Stimulated activated CD8-positive, alpha-beta memory T cell treated with anti-CD3 and anti-CD28 coated beads, Interleukin-12 subunit alpha, Interleukin-12 subunit beta, amount 100 ng/mL, for 24 hours (primary cell): ENCODE data around the gene CLIP1.
"Not testable (repeated sequence)": the region's sequence is repeated elsewhere in the genome, so short reads cannot be mapped to it uniquely, and the experiment has no call there.

ENCODE experiments used
- DNase-seq: peaks from one replicate; pipeline ENCODE4 v3.0.0-alpha.2; 2020; ENCODE audit errors: extremely low read depth

CLIP1 gene

DNA sequence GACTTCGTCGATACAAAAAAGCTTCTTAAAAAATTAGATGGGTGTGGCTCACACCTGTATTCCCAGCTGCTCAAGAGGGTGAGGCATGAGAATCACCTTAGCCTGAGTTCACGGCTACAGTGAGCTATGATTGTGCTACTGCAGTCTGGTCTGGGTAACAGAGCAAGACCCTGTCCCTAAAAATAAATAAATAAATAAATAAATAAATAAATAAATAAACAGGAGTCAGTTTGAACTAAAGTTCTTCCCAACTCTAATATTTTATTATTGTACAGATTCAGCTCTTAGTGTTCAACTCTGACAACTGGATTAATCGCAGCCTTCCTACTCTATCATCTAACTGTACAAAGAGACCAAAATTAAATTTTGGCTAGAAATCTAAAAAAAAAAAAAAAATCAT is 12.7 kb upstream of the CLIP1 start:
- no peak for DNase-seq

DNA sequence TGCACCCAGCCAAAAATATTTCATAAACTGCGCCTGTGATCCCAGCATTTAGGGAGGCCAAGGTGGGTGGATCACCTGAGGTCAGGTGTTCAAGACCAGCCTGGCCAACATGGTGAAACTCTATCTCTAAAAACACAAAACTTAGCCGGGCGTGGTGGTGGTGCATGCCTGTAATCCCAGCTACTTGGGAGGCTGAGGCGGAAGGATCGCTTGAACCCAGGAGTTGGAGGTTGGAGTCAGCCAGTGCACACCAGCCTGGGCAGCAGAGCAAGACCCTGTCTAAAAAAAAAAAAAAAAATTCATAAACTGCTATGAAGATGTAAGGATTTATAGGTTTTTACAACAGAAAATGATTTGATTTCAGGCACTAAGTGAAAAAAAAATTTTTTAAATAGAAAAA is 6.6 kb upstream of the CLIP1 start:
- not testable (repeated sequence) for DNase-seq

DNA sequence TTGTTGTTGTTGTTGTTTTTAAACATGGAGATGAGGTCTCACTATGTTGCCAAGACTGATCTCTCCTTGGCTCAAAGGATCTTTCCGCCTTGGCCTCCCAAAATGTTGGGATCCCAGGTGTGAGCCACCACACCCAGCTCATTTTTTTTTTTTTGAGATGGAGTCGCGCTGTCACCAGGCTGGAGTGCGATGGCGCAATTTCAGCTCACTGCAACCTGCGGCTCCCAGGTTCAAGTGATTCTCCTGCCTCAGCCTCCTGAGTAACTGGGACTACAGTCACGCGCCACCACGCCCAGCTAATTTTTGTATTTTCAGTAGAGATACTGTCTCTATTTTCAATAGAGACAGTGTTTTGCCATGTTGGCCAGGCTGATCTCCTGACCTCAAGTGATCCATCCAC is 4.9 kb upstream of the CLIP1 start:
- no peak for DNase-seq

DNA sequence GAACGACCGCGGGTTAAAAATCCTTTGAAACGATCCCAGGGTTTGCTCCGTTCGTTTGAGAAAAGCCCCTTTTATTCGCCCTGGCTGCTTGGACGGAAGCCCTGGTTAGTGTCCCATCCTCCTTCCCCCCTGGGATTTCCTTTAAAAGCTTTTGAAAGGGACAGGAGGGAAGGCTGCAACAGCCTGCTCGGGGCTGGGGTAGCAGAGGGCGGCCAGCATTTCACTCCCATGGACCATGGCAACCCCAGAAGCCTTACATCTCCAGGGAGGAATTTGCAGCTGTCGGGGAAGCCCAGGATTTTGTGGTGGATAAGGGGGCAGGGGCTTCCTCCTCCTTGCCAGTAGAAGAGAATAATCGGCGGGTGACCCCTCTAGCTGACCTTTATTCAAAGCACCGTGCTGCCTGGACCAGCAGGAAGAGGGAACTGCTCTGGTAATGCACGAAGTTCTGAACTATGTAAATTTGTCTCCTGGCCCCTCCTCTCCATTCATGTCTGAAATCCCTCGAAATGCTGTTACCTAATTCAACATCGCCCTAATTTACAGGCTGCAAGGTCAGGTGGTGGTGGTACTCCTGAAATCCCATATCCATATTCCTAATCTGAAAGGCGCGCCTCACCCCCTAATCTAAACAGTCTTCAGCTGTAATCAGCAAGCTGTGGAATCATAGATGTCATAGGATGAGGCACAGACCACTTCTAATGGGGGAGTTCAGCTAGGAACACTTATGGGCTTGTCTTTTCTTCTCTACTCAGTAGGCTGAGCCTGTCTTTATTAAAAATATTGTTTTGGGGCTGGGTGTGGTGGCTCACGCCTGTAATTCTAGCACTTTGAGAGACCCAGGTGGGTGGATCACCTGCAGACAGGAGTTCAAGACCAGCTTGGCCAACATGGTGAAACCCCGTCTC is 1.0 kb upstream of the CLIP1 start:
- no peak for DNase-seq

DNA sequence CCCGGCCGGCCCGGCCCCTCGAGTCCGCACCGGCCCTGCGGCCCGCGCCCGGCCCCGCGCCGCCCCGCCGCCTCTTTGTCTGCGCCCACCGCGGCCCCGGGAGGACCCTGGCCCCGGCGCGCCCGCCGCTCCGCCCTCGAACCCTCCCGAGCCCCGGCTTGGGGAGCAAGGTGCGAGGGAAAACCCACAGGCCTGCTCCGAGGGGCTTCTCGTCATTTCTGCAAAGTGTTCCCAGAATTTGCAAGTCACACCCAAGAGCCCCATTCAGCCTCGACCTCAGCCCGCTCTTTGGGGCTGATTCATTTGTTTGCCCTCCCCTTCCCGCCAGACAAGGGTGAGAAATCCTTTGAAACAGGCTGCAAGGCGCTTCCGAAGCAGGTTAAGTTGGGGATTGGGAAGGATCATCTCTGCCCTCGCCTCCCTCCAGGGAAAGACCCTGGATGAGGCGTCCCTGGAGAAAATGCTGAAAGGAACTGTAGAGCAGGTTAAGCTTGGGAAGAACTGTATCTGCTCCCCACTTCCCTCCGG is 325 bp upstream of the CLIP1 start:
- no peak for DNase-seq

DNA sequence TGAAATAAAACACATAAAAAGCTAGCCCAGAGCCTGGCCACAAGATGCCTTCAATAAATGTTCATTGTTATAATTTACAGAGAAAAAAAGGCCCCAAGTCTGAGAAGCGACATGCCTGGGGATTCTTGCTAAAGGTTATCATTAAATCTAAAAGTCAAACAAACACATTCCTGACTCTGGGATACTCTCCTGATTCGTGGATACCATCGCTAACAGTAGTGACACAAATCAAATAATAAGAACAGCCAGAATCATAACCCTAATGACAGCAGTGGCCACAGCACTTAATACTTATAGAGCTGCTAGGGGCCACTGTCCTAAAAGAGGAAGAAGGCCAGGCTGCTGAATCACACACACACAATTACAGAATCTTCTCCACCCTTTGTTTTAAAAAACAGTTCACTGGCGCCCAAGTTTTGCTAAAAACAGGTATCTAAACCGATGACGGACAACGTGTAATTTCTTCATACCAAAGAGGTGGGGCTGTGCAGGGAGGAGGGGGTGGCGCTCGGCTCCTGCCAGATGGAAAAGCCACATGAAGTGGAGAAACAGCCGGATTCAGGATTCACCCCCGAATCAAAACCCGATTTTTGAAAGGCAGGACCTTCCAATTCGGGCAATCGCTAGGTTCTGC is 1.2 kb downstream of the CLIP1 start:
- no peak for DNase-seq

DNA sequence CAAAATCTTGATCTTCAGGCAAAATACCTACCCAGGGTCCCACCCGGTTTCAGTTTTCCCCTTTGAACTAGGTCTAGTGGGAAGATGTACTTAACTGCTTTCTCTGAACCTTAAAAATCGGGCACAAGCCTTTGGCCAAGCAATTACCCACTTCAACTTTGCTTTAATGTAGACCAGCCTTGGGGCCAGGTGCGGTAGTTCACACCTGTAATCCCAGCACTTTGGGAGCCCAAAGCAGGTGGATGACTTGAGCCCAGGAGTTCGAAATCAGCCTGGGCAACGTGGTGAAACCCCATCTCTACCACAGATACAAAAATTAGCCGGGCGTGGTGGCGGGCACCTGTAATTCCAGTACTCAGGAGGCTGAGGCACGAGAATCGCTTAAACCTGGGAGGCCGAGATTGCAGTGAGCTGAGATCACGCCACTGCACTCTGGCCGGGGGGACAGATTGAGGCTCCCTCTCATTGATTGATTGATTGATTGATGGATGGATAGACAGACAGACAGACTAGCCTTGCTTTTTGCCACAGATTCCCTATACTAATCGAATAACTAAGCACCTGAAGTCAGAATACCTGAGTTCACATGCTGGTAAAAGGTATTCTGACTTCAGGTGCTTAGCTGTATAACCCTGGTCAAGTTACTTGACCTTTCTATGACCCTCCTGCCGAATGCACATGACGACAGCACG is 1.9 kb downstream of the CLIP1 start:
- no peak for DNase-seq

DNA sequence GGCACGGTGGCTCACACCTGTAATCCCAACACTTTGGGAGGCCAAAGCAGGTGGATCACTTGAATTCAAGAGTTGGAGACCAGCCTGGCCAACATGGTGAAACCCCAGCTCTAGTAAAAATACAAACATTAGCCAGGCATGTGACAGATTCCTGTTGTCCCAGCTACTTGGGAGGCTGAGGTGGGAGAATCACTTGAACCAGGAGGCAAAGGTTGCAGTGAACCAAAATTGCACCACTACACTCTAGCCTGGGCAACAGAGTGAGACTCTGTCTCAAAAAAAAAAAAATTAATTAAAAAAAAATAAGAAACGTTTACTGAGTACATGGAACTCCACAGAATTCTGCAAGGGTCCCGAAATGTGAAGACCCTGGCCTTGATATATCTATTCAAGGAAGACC is 3.4 kb downstream of the CLIP1 start:
- DNase-seq = not testable (repeated sequence)

DNA sequence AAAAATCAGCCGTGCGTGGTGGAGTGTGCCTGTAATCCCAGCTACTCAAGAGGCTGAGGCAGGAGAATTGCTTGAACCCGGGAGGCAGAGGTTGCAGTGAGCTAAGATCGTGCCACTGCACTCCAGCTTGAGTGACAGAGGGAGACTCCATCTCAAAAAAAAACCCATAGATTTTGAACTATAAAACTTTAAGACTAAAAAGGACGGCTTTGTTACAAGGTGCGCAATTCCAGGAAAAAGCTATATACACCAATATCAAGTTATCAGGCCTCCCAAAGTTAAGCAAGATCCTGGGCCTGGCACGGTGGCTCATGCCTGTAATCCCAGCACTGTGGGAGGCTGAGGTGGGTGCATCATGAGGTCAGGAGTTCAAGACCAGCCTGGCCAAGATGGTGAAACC is 6.8 kb downstream of the CLIP1 start:
- DNase-seq = not testable (repeated sequence)

DNA sequence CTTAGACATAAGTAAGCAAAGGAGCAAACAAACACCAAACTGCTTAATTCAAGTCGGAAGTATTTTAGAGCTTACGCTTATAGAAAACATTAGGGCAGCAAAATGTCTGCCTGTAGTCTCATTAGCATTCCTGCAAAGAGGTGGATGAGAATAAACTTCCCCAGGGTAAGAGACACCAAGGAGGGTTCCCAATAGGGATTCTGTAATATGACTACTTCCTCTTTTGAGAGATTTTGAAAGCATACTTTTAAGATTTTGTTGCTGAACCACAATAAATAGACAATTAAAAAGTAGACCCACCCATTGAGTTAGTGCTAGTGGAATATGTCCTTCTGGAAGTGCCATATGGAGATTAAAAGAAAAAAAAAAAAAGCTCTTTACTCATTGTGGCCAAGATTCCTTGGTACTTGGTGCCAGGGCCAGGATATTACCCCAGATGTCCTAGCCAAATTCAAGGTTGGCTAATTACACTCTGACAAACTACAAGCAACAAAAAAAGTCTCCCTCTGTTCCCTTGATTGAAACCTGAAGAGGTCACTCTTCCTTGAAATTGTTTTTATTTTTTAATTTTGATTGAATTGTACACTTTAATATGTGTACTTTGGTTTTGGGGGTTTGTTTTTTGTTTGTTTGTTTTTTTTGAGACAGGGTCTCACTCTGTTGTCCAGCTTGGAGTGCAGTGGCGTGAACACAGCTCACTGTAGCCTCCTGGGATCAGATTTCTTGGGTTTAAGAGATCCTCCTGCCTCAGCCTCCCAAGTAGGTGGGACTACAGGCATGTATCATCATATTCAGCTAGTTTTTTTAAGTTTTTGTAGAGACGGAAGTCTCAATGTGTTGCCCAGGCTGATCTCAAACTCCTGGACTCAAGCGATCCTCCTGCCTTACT is 8.7 kb downstream of the CLIP1 start:
- no peak for DNase-seq

DNA sequence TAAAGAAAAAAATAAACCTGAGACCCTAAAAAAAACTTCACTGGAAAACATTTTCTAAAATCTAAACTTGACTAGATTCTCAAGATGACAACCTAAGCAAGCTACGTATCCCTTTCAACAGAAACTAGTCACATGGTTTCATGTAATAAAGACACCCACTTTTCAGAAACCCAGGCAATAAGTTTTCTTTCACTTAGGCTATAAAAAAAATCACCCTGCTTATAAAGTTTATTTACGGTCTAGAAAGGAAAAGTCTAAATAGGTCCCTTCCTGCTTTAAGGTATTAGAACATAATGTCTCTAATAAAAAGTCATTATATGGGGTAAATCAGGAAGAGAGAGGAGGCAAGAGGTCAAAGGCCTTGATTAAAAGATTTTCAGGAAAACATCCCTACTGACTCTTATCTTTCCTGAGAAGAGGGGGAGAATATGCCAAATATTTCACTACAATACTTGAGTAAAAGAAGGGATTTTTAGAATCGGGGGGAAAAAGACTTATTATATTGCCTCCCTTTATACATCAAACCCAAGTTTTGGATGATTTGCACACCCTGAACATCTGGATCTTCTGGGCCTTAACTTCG is 9.5 kb downstream of the CLIP1 start:
- no peak for DNase-seq

DNA sequence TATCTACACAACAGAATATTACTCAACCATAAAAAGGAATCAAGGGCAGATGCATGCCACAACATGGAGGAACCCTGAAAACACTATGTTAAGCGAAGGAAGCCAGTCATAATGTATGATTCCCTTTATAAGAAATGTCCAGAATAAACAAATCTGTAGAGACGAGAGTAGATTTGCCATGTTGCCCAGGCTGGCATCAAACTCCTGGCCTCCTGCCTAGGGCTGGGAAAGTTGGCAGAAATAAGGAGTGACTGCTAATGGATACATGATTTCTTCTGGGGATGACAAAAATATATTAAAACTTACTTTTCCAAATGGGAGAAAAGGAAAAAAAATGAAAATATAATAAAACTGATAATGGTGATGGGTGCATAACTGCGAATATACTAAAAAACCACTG is 10.9 kb downstream of the CLIP1 start:
- no peak for DNase-seq

DNA sequence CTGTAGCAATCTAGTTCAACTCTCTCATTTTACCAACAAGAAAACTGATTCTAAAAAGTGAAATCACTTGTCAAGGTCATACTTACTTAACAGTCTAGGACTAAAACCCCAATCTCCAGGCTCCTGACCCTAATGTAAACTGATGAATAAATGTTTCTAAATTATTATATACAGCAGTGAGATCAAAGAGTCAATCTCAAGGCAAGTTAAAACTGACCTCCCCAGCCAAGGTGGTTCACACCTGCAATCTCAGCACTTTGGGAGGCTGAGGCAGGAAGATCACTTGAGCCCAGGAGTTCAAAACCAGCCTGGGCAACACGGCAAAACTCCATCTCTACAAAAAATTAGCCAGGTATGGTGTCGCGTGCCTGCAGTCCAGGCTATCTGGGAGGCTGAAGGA is 15.3 kb downstream of the CLIP1 start:
- DNase-seq = no peak

DNA sequence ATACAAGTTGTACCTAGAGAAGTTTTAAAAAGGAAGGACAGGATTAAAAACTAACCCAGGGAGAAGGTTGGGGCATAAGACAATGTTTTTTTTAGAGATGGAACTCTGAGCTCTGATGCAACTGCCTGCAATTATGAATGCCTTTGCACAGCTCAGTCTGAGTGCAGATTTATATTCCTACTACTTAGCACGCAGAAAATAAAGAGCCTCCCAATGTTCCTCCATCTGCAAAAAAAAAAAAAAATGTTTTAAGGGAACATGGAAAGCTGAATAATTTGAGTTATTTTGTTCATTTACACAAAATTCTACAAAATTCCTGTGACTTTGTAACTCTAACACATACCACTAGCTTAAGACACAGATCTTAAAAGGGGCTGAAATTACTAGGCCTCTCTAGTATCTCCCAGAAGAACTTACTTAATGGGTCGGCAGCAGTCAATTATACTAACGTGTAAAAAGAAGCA is 15.7 kb downstream of the CLIP1 start:
- DNase-seq = no peak

DNA sequence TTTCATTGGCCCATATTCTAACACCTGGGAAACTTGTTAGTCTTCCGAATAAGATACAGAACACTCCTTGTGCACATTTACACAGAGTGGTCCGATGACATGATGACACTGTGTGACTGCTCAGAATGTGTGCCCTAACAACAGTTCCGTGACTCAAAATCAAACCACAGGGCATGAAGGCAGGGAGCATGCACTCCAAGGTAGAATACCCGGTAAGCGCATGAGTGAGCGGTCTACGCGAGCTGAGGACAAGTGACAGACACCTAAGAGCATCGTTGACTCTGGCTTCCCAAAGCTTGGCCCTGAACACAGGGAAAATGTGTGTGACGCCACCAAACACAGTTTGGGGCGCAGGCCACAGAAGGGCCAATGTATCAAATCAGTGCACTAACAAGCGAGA is 18.6 kb downstream of the CLIP1 start:
- DNase-seq = no peak

DNA sequence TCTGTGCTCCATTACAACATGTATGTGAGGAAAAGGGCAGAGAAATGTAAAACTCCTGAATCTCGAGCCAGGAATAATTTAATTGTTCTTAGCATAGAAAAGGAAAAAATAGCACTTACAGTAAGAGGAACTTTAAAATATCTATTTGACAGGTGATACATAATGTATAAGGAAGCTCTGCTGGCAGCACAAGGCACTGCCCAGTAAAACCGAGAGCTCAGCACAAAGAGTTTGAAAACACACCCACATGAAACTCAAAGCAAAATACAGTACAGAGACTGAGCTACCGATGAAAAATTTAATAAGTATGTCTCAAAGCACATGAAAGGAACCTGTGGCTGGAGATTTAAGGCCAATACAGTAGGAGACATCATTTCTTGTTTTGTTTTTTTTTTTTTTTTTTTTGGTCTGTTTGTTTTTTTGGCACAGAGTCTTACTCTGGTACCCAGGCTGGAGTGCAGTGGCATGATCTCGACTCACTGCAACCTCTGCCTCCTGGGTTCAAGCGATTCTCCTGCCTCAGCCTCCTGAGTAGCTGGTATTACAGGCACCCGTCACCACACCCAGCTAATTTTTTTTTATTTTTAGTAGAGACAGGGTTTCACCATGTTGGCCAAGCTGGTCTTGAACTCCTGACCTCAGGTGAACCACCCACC is 19.2 kb downstream of the CLIP1 start:
- DNase-seq = no peak

DNA sequence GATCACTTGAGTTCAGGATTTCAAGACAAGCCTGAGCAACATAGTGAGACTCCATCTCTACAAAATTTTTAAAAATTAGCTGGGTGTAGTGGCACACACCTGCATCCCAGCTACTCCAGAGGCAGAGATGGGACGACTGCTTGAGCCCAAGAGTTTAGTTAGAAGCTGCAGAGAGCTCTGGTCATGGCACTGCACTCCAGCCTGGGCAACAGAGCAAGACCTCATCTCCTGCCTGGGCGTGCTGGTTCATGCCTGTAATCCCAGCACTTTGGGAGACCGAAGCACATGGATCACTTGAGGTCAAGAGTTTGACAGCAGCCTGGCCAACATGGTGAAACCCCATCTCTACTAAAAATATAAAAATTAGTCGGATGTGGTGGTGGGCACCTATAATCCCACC is 20.2 kb downstream of the CLIP1 start:
- DNase-seq = no peak

DNA sequence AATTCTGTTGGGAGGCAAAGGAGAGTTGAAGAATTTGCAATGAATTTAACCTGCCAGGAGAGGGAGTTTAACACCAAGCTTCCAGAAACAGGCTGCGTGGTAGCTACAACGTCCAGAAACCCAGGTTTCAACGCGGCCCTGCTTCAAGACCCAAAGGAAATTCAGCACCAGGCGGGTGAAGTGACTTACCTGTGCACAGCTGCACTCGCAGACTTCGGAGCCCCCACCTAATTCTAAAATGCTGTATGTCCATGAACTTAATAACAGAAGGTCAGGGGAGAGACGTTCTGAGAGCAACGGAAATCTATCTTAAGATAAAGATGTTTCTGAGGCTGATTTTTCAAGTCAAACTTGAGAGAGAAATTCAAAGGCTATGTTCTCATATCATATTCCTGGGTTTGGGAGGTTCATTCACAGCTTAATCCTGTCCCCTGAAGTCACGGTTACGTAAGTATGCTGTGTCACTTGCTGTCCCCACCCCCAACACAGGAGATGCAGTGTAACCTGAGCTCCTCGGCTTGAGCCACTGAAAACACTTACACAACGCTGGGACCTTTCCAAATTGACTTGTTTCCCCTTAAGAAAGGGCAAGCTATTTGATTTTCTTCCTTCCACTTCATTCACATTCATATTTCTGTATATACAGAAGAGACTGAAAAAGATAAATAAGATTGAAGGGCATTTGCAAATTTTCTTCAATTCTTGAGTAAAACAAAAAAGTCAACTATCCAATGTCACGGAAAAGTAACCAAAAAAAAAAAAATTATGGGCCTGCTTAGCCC is 22.7 kb downstream of the CLIP1 start:
- no peak for DNase-seq

DNA sequence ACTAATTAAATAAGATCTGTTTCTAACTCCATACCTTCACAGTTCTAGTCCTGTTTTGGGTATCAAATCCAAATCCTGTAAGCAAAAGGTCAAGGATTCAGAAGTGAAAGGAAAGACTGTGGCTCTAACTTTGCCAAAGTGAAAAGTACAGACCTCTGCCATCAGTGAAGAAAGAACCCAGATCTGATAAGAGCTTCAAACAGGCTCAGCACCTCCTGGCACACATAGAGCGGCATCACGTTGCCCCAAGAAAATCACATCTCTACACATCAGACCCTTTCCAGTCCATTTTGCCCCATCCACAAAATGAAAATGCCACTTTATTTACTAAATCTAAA is 23.2 kb downstream of the CLIP1 start:
- DNase-seq = no peak

DNA sequence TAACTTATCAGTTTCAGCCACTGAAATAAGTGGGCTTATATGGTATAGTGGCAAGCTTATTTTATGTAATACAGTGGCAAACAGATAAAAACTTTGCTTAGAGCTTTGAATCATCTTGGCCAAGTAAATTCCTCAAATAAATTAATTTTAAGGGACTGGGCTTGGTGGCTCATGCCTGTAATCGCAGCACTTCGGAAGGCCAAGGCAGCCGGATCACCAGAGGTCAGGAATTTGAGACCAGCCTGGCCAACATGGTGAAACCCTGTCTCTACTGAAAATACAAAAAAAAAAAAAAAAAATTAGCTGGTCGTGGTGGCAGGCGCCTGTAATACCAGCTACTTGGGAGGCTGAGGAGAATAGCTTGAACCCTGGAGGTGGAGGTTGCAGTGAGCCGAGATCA is 24.5 kb downstream of the CLIP1 start:
- not testable (repeated sequence) for DNase-seq
